Cardiac muscle cell (in vitro differentiated cells and primary cell): ENCODE results near the gene ITSN1. TPM values are rescaled to one million over a fixed set of nuclear protein-coding genes. Genes with fewer than 3 reads are reported as not detected.

ENCODE experiments used
- DNase-seq, 2 donors: peaks; one replicate each; pipeline versions ENCODE4 v3.0.0 to v3.0.0-alpha.2; 2010 to 2017; ENCODE audit warnings: low read depth in 1 of 2, low spot score in 1 of 2
- H3K27ac ChIP-seq: fragments of 200-600 bp; sonication (generic); 2 replicates; pipeline ENCODE4 v1.5.1; 2016
- H3K27me3 ChIP-seq: fragments of 200-600 bp; sonication (generic); 2 replicates; pipeline ENCODE4 v1.6.0; 2016; ENCODE audit warnings: control low read depth
- H3K36me3 ChIP-seq: fragments of 200-600 bp; sonication (generic); 2 replicates; pipeline ENCODE4 v1.5.1; 2016; ENCODE audit warnings: control low read depth
- H3K4me1 ChIP-seq: fragments of 200-600 bp; sonication (generic); 2 replicates; pipeline ENCODE4 v1.8.1; 2017; ENCODE audit warnings: low read depth, mild to moderate bottlenecking, mixed run types
- H3K4me3 ChIP-seq: fragments of 200-600 bp; sonication (generic); 2 replicates; pipeline ENCODE4 v1.5.1; 2016; ENCODE audit warnings: mild to moderate bottlenecking
- H3K9me3 ChIP-seq: fragments of 200-600 bp; sonication (generic); 2 replicates; pipeline ENCODE4 v1.5.1; 2017; ENCODE audit warnings: low read depth, mild to moderate bottlenecking, control low read depth
- CTCF ChIP-seq: IDR thresholded peaks from 2 replicates; pipeline ENCODE4 v1.5.1; 2012; ENCODE audit warnings: low read depth, mild to moderate bottlenecking, low read length
- polyA plus RNA-seq: library from polyadenylated mRNA; unstranded; fragments of >200 nt; fragmentation: Nextera tagmentation; extraction: Ambion mirVana; gene quantifications from 2 replicates; pipeline ENCODE4 v1.2.1, GENCODE V29; 2016
- total RNA-seq: library from RNA; depleted of rRNA; stranded (reverse); fragments of >200 nt; gene quantifications from 2 replicates; pipeline ENCODE4 v1.2.3, GENCODE V29; 2016

The ITSN1 gene
- total and polyA plus RNA-seq, 2 experiments from 2014 or later, result 92.4 to 125 TPM

DNA sequence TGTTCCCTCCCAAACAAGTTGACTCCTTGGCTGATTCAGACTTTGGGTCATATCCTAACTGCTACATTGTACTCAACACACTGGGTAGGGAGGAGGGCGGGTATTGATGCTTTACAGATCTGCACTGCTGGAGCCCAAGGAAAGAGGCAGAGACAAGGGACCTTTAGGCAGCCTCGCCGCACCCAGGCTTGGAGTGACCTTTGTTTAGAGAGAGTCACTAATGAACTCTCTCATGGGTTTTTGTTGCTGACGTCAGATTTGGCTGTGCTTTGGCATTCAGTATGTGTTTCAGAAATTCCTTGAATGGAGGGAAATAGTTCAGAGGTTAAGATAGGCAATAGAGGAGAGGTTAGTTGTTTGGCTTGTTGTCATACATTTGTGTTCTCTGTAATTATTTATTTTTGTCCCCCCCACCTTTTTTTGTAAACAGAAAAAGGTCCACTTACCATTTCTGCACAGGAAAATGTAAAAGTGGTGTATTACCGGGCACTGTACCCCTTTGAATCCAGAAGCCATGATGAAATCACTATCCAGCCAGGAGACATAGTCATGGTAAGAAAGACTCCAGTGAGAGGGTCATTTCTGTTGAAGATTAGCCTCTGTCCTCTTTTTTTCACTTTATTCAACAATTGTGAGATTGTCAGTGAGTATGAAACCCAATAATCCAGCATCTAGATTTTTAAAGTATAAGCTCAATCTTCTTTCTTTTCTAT, 157.2 kb downstream of the ITSN1 start:
- H3K9me3 ChIP-seq, result no peaks in the 10 kb centered on the region
- no peak overlapping the region for H3K4me3 ChIP-seq
- no peak for TF ChIP-seq CTCF
- peak overlapping the region; percentile 44 for H3K27ac ChIP-seq
- peak in 1 of 2 donors; percentile 51 for DNase-seq
- H3K27me3 ChIP-seq, result no peaks in the 10 kb centered on the region
- H3K36me3 ChIP-seq, result peaks cover 16% of the 10 kb centered on the region
- H3K4me1 ChIP-seq, result peaks cover 7% of the 10 kb centered on the region

GRCh38 chr21:33800753-33801423, 158.6 kb downstream of the ITSN1 start:
- H3K27me3 ChIP-seq, result no peaks in the 10 kb centered on the region
- peaks cover 16% of the 10 kb centered on the region for H3K36me3 ChIP-seq
- no peak for DNase-seq
- peak overlapping the region; percentile 36 for H3K27ac ChIP-seq
- TF ChIP-seq CTCF, result no peak
- H3K9me3 ChIP-seq, result no peaks in the 10 kb centered on the region
- H3K4me1 ChIP-seq, result peaks cover 7% of the 10 kb centered on the region
- H3K4me3 ChIP-seq, result no peak overlapping the region

DNA sequence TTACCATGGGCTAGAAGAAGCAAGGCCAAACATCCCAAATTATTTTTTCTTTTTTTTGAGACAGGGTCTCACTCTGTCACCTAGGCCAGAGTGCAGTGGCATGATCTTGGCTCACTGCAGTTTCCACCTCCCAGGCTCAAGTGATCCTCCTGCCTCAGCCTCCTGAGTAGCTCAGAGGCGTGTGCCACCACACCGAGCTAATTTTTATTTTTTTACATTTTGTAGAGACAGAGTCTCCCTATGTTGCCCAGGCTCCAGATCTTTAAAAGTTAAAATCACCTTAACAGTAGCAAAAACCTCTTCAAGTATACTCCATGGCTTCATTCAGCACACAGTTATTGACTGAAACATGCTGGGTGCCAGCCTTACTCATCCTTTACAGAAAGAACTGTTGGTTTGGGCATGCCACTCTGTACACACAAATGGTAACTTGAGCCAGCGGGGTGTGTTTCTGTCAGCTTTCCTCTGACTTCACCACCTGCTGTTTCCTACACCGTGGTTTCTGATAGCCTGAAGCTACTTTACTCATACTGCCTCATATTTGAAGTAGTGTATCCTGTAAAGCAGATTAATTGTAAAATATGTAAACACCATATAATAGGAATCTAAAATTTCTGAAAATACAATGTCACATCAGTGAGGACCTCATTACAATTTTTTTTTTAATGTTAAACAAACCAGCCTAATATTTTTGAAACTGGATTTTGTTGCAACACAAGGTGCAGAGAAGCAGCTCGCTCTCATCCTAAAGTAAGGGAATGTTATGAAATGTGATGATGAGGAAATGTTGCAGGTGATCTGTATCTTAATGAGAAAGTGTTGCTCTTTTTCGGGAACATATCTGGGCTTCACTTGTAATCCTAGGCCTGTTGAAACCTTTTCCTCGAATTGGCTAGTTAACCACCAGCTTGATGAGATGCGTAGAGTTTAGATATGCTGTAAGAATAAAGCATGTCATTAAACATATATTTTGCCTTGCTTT, 159.4 kb downstream of the ITSN1 start:
- H3K27me3 ChIP-seq, result no peaks in the 10 kb centered on the region
- peaks cover 7% of the 10 kb centered on the region for H3K4me1 ChIP-seq
- H3K4me3 ChIP-seq, result no peak overlapping the region
- no peak for TF ChIP-seq CTCF
- no peaks in the 10 kb centered on the region for H3K9me3 ChIP-seq
- DNase-seq, result peak in 1 of 2 donors; percentile 36
- peak overlapping the region; percentile 36 for H3K27ac ChIP-seq
- H3K36me3 ChIP-seq, result peaks cover 11% of the 10 kb centered on the region

- H3K9me3 ChIP-seq, result no peaks in the 10 kb centered on the region
- TF ChIP-seq CTCF, result no peak
- H3K27ac ChIP-seq, result no peak overlapping the region
- H3K4me3 ChIP-seq, result no peak overlapping the region
- peaks cover 7% of the 10 kb centered on the region for H3K36me3 ChIP-seq
- peaks cover 7% of the 10 kb centered on the region for H3K4me1 ChIP-seq
- DNase-seq, result peak in 1 of 2 donors; percentile 17
- H3K27me3 ChIP-seq, result no peaks in the 10 kb centered on the region
Observed at GRCh38 chr21:33802481-33802880, 160.2 kb downstream of the ITSN1 start.

GRCh38 chr21:33808715-33809367, 166.5 kb downstream of the ITSN1 start:
- no peak overlapping the region for H3K4me3 ChIP-seq
- H3K9me3 ChIP-seq, result no peaks in the 10 kb centered on the region
- H3K27ac ChIP-seq, result no peak overlapping the region
- no peak for TF ChIP-seq CTCF
- no peak for DNase-seq
- H3K27me3 ChIP-seq, result no peaks in the 10 kb centered on the region
- H3K4me1 ChIP-seq, result peaks cover 1% of the 10 kb centered on the region
- H3K36me3 ChIP-seq, result peaks cover 5% of the 10 kb centered on the region
